M059J (cell line): ENCODE results near the gene NUMB. TPM values are rescaled to one million over a fixed set of nuclear protein-coding genes. Genes with fewer than 3 reads are reported as not detected.
"Not testable (repeated sequence)": the region's sequence is repeated elsewhere in the genome, so short reads cannot be mapped to it uniquely, and the experiment has no call there.

ENCODE experiments used
- DNase-seq: peaks from one replicate; pipeline ENCODE4 v3.0.0-alpha.2; 2012; ENCODE audit warnings: low read depth
- total RNA-seq: library from RNA; depleted of rRNA; stranded (reverse); fragments of >200 nt; shearing (Covaris generic); gene quantifications from 2 replicates; pipeline ENCODE4 v1.2.3, GENCODE V29; 2014

NUMB gene
- total RNA-seq, 1 experiment from 2014 or later, result 21.8 TPM

DNA sequence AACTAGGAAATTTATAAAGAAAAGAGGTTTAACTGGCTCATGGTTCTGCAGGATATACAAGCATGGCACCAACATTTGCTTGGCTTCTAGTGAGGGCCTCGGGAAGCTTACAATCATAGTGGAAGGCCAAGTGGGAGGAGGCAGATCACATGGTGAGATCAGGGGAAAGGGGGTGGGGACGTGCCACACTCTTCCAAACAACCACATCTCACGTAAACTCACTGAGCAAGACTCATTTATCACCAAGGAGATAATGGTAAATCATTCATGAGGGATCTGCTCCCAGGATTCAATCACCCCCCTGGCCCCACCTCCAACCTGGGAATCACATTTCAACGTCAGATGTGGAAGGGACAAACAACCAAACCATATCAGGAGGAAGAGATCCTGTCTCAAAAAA lies 35.8 kb downstream of the NUMB start:
- DNase-seq, result no peak

DNA sequence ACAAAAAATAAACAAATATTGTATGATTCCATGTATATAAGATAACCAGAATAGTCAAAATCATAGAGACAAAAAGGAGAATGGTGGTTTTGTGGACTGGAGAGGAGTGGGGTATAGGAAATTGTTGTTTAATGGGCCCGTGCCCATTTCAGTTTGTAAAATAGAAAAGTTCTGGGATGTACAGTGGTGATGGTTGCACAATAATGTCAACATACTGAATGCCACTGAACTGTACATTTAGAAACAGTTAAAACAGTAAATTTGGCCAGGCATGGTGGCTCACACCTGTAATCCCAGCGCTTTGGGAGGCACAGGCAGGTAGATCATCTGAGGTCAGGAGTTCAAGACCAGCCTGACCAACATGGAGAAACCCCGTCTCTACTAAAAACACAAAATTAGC lies 40.1 kb downstream of the NUMB start:
- no peak for DNase-seq

DNA sequence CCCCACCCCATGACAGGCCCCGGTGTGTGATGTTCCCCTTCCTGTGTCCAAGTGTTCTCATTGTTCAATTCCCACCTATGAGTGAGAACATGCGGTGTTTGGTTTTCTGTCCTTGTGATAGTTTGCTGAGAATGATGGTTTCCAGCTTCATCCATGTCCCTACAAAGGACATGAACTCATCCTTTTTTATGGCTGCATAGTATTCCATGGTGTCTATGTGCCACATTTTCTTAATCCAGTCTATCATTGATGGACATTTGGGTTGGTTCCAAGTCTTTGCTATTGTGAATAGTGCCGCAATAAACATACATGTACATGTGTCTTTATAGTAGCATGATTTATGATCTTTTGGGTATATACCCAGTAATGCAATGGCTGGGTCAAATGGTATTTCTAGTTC lies 52.1 kb downstream of the NUMB start:
- DNase-seq, result not testable (repeated sequence)

DNA sequence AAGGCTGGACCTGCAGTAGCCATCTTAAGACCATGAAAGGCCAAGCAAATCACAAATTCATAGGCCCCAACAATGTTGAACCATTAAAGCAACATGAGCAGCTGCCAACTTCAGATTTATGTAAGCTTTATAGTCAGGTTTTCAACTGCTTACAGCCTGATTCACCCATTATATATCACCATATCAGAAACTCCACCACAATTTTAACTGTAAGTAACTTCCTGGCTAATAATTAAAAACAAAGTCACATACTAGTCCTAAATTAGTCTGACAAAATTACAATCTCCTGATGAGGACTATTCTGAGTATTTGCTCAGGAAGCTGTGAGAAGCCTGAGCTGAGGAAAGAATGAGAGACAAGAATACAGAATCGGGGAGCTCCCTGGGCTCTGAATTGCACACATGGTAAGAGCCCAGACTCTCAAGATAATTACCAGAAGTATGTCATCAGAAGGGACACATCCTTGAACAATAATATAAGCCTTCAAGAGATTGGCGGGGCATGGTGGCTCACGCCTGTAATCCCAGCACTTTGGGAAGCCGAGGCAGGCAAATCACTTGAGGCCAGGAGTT lies 55.1 kb downstream of the NUMB start:
- no peak for DNase-seq

DNA sequence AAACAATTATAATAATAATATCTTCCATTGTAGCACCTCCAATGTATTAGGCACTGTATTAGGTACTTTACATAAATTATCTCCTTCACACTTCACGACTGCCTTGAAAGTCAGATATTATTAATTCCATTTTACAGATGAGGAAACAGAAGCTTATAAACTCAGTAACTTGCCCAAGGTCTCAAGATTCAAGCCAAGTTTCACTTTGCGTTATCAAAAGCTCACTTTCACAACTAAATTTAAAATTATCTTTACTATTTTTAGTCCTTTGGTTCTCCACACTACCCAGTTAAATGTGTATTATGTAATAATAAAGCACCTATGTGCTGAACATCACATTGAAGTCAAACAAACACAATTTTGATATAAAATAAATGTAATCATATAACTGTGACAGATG lies 55.8 kb downstream of the NUMB start:
- DNase-seq, result no peak

DNA sequence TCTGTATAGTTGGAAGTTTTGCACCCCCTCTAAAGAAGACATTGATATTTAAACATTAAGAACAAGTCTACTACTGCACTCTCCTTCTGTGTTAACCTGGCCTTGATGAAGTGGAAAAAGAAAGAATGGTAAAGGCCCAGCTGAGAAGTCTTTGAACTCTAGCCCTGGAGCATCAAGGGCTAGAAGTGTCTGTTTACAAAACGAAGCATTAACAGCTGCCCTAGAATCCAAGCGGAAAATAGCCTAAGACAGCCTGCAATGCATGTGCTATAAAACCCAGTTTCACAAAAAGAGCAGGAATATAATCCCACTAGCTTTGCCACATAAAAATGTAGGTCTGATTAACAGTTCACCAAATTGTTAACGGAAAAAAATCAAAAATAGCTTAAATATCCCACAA lies 60.5 kb downstream of the NUMB start:
- DNase-seq, result no peak

DNA sequence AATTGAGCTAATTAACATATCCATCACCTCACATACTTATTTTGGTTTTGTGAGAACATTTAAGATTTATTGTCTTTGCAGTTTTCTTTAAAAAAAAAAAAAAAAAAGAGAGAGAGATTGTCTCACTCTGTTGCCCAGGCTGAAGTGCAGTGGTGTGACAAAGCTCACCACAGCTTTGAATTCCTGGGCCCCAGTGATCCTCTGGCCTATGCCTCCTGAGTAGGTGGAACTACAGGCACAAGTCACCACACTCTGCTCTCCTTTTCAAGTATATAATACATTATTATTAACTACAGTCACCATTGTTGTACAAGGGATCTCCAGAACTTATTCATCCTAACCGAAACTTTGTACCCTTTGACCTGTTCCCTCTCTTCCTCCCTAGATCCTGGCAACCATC lies 64.0 kb downstream of the NUMB start:
- DNase-seq, result peak; percentile 20

DNA sequence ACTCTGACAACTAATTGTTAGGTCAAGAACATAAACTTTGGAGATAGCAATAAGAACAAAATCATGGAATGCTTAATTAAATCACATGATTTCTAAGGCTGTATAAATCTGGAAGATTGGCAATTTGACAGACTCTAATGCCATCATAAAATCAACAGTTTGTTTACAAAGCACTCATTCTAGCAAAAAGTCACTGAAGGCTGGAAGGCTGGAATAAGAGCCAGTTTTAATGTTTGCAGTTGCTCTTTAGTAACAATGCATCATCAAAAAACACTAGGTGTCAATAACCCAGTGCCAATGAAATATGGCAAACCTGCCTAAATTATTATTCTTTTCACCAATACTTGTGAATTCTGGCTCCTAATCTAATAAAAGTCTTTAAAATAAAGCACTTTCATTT lies 65.0 kb downstream of the NUMB start:
- peak; percentile 23 for DNase-seq

DNA sequence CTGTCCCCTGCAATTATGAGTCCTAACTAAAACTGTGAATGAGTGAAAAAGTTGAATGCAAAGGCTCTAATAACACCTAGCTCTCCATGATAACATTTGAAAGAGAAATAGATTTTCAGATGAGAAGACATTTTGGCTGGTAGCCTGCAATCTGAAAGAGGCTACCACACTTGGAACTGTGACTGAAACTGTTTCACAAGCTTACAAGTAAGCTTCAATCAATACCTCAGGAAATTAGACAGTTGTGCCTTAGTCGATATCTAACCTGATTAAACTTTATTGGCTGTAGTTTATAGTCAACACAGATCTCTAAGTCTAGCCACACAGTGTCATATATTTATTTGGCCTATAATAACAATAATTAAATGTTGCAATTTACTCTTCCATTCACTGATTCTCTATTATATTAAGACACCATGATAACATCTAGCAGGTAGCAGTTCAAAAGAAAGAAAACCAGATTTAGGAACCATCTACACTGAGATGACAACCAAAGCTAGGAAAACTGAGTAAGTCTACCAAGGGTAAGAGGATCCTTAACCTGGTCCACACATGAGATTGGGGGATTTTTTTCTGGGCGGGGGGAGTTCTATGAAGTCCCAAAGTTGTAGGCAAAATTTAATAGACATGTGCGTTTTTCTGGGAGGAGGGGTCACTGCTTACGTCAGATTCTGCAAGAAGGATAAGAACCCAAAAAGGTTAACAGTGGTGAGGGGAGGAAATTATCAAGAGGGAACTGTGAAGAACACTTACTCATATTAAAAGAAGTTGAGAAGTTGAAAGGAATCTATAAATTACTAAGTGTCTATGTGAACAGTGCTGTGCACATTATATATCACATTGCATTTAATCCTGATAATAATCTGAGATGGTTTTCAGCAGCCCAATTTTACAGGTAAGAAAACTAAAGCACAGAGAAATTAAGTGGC lies 65.8 kb downstream of the NUMB start:
- no peak for DNase-seq

DNA sequence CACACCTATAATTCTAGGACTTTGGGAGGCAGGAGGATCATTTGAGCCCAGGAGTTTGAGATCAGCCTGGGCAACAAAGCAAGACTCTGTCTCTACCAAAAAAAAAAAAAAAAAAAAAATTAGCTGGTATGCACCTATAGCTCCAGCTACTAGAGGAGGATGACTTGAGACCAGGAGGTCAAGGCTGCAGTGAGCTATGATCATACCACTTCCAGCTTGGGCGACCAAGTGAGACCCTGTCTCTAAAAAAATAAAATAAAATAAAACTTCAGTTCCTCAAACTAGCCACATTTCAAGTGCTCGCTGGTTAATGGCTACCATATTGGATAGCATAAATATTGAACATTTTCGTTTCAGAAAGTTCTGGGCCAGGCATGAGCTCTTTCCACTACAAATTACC lies 70.5 kb downstream of the NUMB start:
- not testable (repeated sequence) for DNase-seq

DNA sequence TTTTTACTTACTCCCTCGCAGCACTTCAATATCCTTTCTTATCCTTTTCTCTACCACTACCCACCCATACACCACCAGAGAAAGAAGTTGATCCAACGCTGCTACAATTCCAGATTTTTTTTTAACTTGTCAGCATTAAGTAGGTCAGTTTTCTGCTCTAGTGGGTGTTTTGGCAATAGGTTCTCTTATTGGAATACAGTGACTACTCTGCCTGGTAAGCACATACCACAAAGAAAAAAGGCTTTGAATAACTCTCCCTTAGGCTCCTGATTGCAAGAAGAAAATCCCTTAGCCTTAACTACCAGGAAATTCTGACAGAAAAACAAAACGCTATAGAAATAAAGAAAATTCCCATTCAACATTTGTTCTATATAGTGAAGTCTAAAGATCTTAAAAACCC lies 72.0 kb downstream of the NUMB start:
- DNase-seq, result no peak

DNA sequence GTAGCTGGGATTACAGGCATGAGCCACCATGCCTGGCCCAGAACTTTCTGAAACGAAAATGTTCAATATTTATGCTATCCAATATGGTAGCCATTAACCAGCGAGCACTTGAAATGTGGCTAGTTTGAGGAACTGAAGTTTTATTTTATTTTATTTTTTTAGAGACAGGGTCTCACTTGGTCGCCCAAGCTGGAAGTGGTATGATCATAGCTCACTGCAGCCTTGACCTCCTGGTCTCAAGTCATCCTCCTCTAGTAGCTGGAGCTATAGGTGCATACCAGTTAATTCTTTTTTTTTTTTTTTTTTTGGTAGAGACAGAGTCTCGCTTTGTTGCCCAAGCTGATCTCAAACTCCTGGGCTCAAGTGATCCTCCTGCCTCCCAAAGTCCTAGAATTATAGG lies 73.3 kb downstream of the NUMB start:
- DNase-seq, result not testable (repeated sequence)

DNA sequence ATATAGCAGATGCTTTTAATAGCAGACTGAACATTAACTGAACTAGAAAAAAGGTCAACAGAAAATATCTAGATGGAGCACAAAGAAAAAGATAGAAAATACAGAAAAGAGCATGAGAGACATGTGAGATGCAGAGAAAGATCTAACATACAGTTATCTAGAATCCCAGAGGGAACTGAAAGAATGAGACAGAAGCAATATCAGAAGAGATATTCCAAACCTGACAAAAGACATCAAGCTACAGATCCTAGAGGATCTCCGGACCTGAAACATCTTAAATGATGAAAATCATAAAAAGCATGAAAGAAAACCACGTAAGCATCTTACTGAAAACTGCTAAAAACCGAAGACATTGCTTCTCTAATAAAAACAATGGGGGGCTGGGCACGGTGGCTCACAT lies 75.0 kb downstream of the NUMB start:
- DNase-seq, result no peak

DNA sequence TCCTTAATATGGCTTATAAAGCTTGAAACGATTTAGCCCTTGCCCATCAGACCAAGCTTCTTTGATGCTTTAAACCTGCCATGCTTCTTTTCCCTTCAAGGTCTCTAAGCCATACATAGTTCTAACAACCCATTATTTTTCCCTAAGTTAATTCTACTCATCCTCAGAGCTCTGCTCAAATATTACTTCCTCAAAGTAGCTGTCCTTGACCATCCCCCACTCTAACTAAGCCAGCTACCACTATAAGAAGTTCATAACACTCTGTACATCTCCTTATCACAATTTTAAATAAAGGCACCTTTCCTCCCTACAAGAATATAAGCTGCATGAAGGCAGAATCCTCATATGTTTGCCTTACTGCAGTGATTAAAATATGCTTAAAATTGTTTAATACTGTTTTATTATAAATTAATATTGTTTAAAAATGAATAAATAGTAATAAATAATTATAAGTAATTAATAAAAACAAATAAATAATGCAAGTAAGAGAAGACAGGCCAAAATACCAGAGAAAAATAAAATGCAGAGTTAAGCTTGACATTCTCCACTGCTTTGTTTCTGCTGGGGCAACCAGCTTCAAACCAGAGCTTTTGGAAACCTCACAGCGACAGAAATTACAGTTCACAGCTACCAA lies 76.8 kb downstream of the NUMB start:
- no peak for DNase-seq

DNA sequence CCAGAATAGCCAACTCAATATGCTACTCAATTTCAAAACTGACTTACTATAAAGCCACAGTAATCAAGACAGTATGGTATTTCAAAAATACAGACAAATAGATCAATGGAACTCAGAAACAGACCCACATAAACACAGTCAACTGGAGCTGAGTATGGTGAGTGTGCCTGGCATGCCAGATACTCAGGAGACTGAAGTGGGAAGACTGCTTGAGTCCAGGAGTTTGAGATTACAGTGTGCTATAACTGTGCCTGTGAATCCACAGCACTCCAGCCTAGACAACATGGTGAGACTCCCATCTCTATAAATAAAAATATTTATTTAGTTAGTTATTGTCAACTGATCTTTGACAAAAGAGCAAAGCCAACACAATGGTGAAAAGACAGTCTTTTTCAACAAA lies 81.8 kb downstream of the NUMB start:
- no peak for DNase-seq

DNA sequence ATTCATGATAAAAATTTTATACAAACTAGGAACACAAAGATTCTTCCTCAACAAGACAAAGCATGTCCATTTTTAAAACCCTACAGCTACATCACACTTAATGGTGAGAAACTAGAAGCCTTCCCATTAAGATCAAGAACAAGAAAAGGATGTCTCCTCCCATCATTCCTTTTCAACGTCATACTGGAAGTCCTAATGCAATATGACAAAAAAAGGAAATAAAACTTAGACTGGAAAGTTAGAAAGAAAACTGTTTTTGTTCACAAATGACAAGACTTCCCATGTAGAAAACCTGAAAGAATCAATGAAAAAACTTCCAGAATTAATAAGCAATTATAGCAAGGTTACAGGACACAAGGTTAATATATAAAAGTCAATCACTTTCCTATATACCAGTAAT lies 82.5 kb downstream of the NUMB start:
- DNase-seq, result no peak

DNA sequence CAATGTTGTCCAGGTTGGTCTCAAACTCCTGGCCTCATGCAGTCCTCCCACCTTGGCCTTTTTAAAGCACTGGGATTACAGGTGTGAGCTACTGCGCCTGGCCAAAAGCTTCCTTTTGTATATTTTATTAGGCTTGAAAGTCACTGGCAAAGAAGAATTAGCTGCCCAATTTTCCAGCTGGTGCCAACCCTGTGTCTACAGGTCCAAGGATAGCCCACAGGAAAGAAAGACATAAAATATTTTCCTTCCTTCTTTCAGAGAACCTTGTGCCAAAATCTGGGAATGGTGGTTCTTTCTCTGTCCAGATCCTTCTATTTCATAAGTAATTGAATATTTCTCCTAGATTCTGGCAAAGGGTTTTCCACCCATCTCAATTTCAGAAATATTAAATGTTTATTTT lies 84.1 kb downstream of the NUMB start:
- DNase-seq, result no peak

DNA sequence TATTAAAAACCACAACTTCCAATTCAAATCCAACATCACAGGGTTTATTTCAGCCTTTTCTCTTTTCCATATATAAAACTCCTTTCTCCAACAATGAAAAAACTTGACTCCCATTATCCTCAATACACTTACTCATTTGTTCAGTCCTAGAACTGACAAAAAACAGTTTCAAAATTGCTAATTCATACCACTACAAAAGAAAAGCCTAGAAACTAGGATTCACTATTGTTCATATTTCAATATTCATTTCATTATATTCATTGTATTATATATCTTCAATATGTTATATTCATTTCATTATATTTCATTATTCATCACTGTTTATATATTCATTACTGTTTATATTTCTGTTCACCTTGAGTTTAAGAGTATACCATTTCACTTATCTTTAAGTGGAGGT lies 85.8 kb downstream of the NUMB start:
- DNase-seq, result no peak

DNA sequence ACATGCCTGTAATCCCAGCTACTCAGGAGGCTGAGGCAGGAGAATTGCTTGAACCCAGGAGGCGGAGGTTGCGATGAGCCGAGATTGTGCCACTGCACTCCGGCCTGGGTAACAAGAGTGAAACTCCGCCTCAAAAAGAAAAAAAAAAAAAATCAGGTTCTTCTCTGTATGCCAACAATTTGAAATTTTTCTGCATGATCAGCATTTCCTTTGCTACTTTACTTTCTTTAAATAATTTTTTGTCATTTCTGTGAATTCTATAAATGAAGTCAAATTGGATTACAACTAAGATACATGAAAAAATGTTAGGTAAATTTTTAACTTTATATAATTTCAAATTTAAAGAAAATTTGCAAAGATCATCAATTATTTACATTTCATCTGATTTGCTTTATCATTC lies 87.8 kb downstream of the NUMB start:
- DNase-seq, result no peak

DNA sequence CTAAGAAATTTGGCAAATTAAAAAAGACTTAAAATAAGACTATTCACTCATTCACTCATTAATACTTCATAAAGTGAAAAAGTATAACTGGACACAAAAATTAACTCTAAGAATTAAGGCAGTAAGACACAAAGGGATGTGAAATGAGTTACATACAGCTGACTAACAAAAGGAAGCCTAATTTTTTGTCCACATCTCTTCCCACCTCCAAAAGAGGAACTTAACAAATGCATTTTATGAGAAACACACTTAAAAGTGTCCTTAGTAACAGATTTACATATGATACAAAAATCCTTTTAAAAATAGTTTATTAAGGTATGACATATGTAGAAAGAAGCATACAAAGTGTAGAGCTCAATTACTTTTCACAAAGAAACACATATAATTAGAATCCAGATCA lies 88.9 kb downstream of the NUMB start:
- DNase-seq, result no peak

DNA sequence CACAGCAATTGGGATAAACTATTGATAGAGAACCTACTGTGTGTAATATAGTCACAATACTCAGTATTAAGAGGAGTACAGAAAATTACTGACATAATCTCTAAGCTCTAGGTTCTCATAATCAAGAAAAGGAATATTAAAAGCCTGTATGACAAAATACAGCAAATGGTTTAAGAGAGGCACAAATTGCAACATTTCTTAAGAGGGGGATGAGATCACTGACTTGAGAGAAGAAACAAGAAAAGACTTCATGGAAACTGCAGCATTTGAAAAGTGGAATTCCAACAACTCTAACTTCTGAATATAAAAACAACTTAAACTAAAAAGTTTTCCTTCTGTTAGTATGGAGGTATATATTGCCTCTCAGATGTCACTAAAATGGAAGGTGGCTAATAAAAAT lies 89.7 kb downstream of the NUMB start:
- no peak for DNase-seq

DNA sequence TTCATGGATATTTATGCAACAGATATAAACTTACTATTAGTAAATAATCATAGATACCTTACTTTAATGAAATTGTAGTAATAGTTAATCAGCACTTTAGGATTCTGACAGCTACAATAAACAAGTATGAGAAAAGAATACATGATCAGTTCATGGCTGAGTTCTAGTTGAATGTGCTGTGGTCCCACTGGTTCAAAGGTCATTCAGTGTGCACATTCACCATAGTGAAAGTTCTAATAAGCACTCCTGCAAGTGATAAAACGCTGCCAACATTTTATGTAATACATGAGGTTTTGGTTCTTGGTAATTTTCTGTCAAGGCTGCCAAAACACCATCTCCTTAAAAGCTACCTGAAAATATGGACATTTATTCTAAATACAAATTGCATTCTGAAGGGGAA lies 92.6 kb downstream of the NUMB start:
- no peak for DNase-seq

DNA sequence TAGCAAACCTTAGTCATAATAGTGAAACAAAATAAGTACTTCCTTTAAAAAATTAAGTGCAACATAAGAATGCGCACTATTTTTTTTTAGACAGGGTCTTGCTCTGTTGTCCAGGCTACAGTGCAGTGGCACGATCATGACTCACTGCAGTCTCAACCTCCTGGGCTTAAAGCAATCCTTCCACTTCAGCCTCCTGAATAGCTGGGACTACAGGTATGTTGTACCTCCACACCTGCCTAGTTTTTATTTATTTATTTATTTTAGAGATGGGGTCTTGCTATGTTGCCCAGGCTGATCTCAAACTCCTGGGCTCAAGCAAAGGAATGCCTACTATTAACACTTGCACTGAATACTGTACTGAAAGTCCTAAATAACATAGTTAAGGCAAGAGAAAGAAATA lies 93.8 kb downstream of the NUMB start:
- DNase-seq, result no peak
